H9 (cell line): ENCODE measurements around the gene CLEC16A. TPM values are rescaled to one million over a fixed set of nuclear protein-coding genes. Genes with fewer than 3 reads are reported as not detected.

ENCODE experiments used
- DNase-seq: peaks from one replicate; pipeline ENCODE4 v3.0.0-alpha.2; 2017
- H2AFZ ChIP-seq: one replicate; pipeline ENCODE4 v1.6.1; 2013; ENCODE audit warnings: mild to moderate bottlenecking, low read length, control low read depth, moderate library complexity
- H2AK5ac ChIP-seq: 2 replicates; pipeline ENCODE4 v1.6.1; 2013; ENCODE audit warnings: low read length, control low read depth, mixed read lengths; ENCODE audit not compliant: insufficient read length
- H2BK120ac ChIP-seq: one replicate; pipeline ENCODE4 v1.6.1; 2013; ENCODE audit warnings: low read depth, mild to moderate bottlenecking, low read length, control low read depth, inconsistent platforms; ENCODE audit not compliant: poor library complexity, severe bottlenecking
- H2BK12ac ChIP-seq: 2 replicates; pipeline ENCODE4 v1.6.1; 2013; ENCODE audit warnings: low read length, control low read depth, mixed read lengths, low read depth; ENCODE audit not compliant: insufficient read length
- H2BK15ac ChIP-seq: 2 replicates; pipeline ENCODE4 v1.6.1; 2013; ENCODE audit warnings: low read depth, low read length, control low read depth
- H2BK20ac ChIP-seq: one replicate; pipeline ENCODE4 v1.6.1; 2013; ENCODE audit warnings: low read depth, mild to moderate bottlenecking, low read length, control low read depth, inconsistent platforms; ENCODE audit not compliant: poor library complexity, severe bottlenecking
- H2BK5ac ChIP-seq: 2 replicates; pipeline ENCODE4 v1.6.1; 2013; ENCODE audit warnings: low read length, control low read depth, mixed read lengths; ENCODE audit not compliant: insufficient read length
- H3K14ac ChIP-seq: 2 replicates; pipeline ENCODE4 v1.6.1; 2013; ENCODE audit warnings: low read length, control low read depth; ENCODE audit not compliant: insufficient read depth
- H3K18ac ChIP-seq: 2 replicates; pipeline ENCODE4 v1.6.1; 2013; ENCODE audit warnings: low read depth, mild to moderate bottlenecking, mixed read lengths, low read length, control low read depth; ENCODE audit not compliant: insufficient read length
- H3K23ac ChIP-seq: 2 replicates; pipeline ENCODE4 v1.6.1; 2013; ENCODE audit warnings: low read length, control low read depth, mixed read lengths, low read depth; ENCODE audit not compliant: insufficient read length
- H3K23me2 ChIP-seq: 2 replicates; pipeline ENCODE4 v1.6.1; 2013; ENCODE audit warnings: low read depth, mild to moderate bottlenecking, mixed read lengths, low read length, control low read depth; ENCODE audit not compliant: insufficient read length, poor library complexity, severe bottlenecking
- H3K27ac ChIP-seq: 2 replicates; pipeline ENCODE4 v1.5.1; 2013; ENCODE audit warnings: low read length, control low read depth, mixed read lengths, low read depth; ENCODE audit not compliant: insufficient read length
- H3K27me3 ChIP-seq: 2 replicates; pipeline ENCODE4 v1.6.1; 2013; ENCODE audit warnings: low read length, control low read depth, inconsistent platforms; ENCODE audit not compliant: insufficient read depth
- H3K4ac ChIP-seq: 2 replicates; pipeline ENCODE4 v1.6.1; 2013; ENCODE audit warnings: low read depth, mild to moderate bottlenecking, control low read depth, inconsistent platforms, low read length, moderate library complexity
- H3K4me1 ChIP-seq: 2 replicates; pipeline ENCODE4 v1.6.1; 2013; ENCODE audit warnings: low read length, control low read depth, inconsistent platforms; ENCODE audit not compliant: insufficient read depth
- H3K4me2 ChIP-seq: 2 replicates; pipeline ENCODE4 v1.6.1; 2013; ENCODE audit warnings: low read length, control low read depth, mixed read lengths; ENCODE audit not compliant: insufficient read length, insufficient read depth
- H3K56ac ChIP-seq: 2 replicates; pipeline ENCODE4 v1.6.1; 2013; ENCODE audit warnings: low read depth, mild to moderate bottlenecking, mixed read lengths, low read length, control low read depth; ENCODE audit not compliant: insufficient read length
- H3K79me1 ChIP-seq: 2 replicates; pipeline ENCODE4 v1.6.1; 2013; ENCODE audit warnings: low read depth, mild to moderate bottlenecking, moderate library complexity, low read length, control low read depth, inconsistent platforms; ENCODE audit not compliant: insufficient read depth, poor library complexity, severe bottlenecking
- H3K79me2 ChIP-seq: 2 replicates; pipeline ENCODE4 v1.6.1; 2013; ENCODE audit warnings: low read length, control low read depth, inconsistent platforms; ENCODE audit not compliant: insufficient read depth
- H3K9ac ChIP-seq: 2 replicates; pipeline ENCODE4 v1.6.1; 2013; ENCODE audit warnings: low read length, control low read depth, mixed read lengths; ENCODE audit not compliant: insufficient read length; ENCODE audit errors: extremely low read depth
- H3K9me3 ChIP-seq: one replicate; pipeline ENCODE4 v1.6.1; 2013; ENCODE audit warnings: low read depth, low read length, inconsistent platforms; ENCODE audit not compliant: control insufficient read depth
- H3T11ph ChIP-seq: one replicate; pipeline ENCODE4 v1.6.1; 2013; ENCODE audit warnings: mild to moderate bottlenecking, low read length, control low read depth, inconsistent platforms
- H4K20me1 ChIP-seq: one replicate; pipeline ENCODE4 v1.6.1; 2013; ENCODE audit not compliant: control insufficient read depth, insufficient read length, insufficient read depth
- H4K5ac ChIP-seq: 2 replicates; pipeline ENCODE4 v1.6.1; 2013; ENCODE audit warnings: low read depth, mild to moderate bottlenecking, mixed read lengths, low read length, control low read depth; ENCODE audit not compliant: insufficient read length
- H4K8ac ChIP-seq: replicated peaks from 2 replicates; pipeline ENCODE4 v1.6.1; 2013; ENCODE audit warnings: low read length, control low read depth, mixed read lengths, low read depth; ENCODE audit not compliant: insufficient read length
- H4K91ac ChIP-seq: 2 replicates; pipeline ENCODE4 v1.6.1; 2013; ENCODE audit warnings: low read depth, mild to moderate bottlenecking, moderate library complexity, mixed read lengths, low read length, control low read depth; ENCODE audit not compliant: insufficient read length
- H3K27ac Mint-ChIP-seq, 3 experiments: 2 replicates in 2 of 3; 3 replicates in 1 of 3; pipeline ENCODE4 v1.8.0; 2020 to 2021; ENCODE audit warnings: mixed read lengths in 3 of 3, mild to moderate bottlenecking in 1 of 3, moderate library complexity in 1 of 3
- H3K27me3 Mint-ChIP-seq: 2 replicates; pipeline ENCODE4 v1.8.0; 2021; ENCODE audit warnings: low read depth, mild to moderate bottlenecking, moderate library complexity, mixed read lengths
- H3K36me3 Mint-ChIP-seq, 3 experiments: 2 replicates in 2 of 3; 3 replicates in 1 of 3; pipeline ENCODE4 v1.8.0; 2020 to 2021; ENCODE audit warnings: low read depth in 3 of 3, mixed read lengths in 3 of 3; ENCODE audit not compliant: insufficient read depth in 1 of 3
- H3K4me1 Mint-ChIP-seq, 2 experiments: 2 replicates each; pipeline ENCODE4 v1.8.0; 2020; ENCODE audit warnings: mixed read lengths in 2 of 2
- H3K4me3 Mint-ChIP-seq, 2 experiments: 2 replicates in 1 of 2; 3 replicates in 1 of 2; pipeline ENCODE4 v1.8.0; 2020 to 2021; ENCODE audit warnings: mild to moderate bottlenecking in 2 of 2, mixed read lengths in 2 of 2, moderate library complexity in 1 of 2
- H3K9me3 Mint-ChIP-seq, 2 experiments: 2 replicates in 1 of 2; 3 replicates in 1 of 2; pipeline ENCODE4 v1.8.0; 2020; ENCODE audit warnings: mild to moderate bottlenecking in 2 of 2, mixed read lengths in 2 of 2, moderate library complexity in 1 of 2
- WGBS: extraction: QIAGEN DNeasy Blood & Tissue Kit; methylation state at CpG from one replicate; pipeline ENCODE4 v1.1.7; 2013; ENCODE audit warnings: missing lambda C conversion rate, low lambda C conversion rate, mixed read lengths; ENCODE audit not compliant: insufficient read length; ENCODE audit errors: extremely low coverage; 5-methylcytosine and 5-hydroxymethylcytosine counted together
- total RNA-seq: library from RNA; stranded (reverse); gene quantifications from 2 replicates; pipeline ENCODE4 v1.2.1, GENCODE V29; 2021
- TF ChIP-seq, protein P1 (sequence below): fragments of 200-600 bp; sonication (generic); conservative IDR thresholded peaks from 3 replicates; pipeline ENCODE4 v1.8.0; 2021; ENCODE audit warnings: antibody characterized with exemption, mild to moderate bottlenecking

CLEC16A gene
- total RNA-seq, 1 experiment from 2014 or later = 15.2 TPM

DNA sequence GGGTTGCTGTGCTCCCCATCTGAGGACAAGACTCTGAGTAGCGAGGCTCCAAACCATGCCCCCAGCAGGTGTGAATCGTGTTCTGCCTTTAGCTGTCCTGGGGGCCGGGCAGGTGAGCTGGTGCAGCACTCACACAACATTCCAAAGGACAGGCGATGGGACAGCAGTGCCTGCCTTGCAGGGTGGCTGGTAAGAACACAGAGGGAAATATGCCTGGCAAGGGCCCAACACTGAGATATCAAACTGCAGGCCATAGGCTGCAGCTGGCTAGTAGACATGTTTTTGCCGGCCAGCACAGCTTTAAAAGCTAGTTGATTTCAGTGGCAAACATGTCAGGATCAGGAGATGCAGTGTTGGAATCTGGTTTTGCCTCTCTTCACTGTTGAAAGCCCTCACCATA is 23.6 kb downstream of the CLEC16A start:
- no peak overlapping the region for H4K91ac ChIP-seq
- H3K4me3 Mint-ChIP-seq = no peak overlapping the region
- H3K9me3 ChIP-seq = no peaks in the 10 kb centered on the region
- H3K27me3 ChIP-seq = no peaks in the 10 kb centered on the region
- H3K27ac Mint-ChIP-seq = peak overlapping the region in 1 of 3 experiments; percentile 69; a peak in 2 of 7 replicates
- H3K79me2 ChIP-seq = no peaks in the 10 kb centered on the region
- no peak overlapping the region for H3T11ph ChIP-seq
- H3K9ac ChIP-seq = no peak overlapping the region
- no peak overlapping the region for H2BK12ac ChIP-seq
- H2BK15ac ChIP-seq = no peak overlapping the region
- peaks cover 7 to 10% of the 10 kb centered on the region in 2 experiments for H3K4me1 Mint-ChIP-seq
- H3K4ac ChIP-seq = no peak overlapping the region
- H2AK5ac ChIP-seq = no peak overlapping the region
- no peaks in the 10 kb centered on the region for H3K79me1 ChIP-seq
- no peak overlapping the region for H3K14ac ChIP-seq
- H3K56ac ChIP-seq = no peak overlapping the region
- TF ChIP-seq, protein P1, sequence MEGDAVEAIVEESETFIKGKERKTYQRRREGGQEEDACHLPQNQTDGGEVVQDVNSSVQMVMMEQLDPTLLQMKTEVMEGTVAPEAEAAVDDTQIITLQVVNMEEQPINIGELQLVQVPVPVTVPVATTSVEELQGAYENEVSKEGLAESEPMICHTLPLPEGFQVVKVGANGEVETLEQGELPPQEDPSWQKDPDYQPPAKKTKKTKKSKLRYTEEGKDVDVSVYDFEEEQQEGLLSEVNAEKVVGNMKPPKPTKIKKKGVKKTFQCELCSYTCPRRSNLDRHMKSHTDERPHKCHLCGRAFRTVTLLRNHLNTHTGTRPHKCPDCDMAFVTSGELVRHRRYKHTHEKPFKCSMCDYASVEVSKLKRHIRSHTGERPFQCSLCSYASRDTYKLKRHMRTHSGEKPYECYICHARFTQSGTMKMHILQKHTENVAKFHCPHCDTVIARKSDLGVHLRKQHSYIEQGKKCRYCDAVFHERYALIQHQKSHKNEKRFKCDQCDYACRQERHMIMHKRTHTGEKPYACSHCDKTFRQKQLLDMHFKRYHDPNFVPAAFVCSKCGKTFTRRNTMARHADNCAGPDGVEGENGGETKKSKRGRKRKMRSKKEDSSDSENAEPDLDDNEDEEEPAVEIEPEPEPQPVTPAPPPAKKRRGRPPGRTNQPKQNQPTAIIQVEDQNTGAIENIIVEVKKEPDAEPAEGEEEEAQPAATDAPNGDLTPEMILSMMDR = no peak
- WGBS = no CpG with 5 or more reads among the region's 5 CpGs
- H2BK20ac ChIP-seq = no peak overlapping the region
- no peak overlapping the region for H4K5ac ChIP-seq
- no peak overlapping the region for H4K8ac ChIP-seq
- H3K9me3 Mint-ChIP-seq = no peaks in the 10 kb centered on the region
- H2BK5ac ChIP-seq = no peak overlapping the region
- H3K27ac ChIP-seq = no peak overlapping the region
- no peaks in the 10 kb centered on the region for H3K23me2 ChIP-seq
- DNase-seq = no peak
- H4K20me1 ChIP-seq = no peaks in the 10 kb centered on the region
- no peaks in the 10 kb centered on the region; the same call in 1 of the 2 replicates for H3K27me3 Mint-ChIP-seq
- no peak overlapping the region for H3K23ac ChIP-seq
- peaks cover 0 to 14% (median 12%) of the 10 kb centered on the region in 3 experiments; a peak in 4 of 7 replicates for H3K36me3 Mint-ChIP-seq
- no peak overlapping the region for H2BK120ac ChIP-seq
- H3K4me2 ChIP-seq = no peak overlapping the region
- H3K4me1 ChIP-seq = no peaks in the 10 kb centered on the region
- no peak overlapping the region for H2AFZ ChIP-seq
- H3K18ac ChIP-seq = no peak overlapping the region
